ENCODE measurements around the gene SAMD8.

- no peak for TF ChIP-seq CTCF (IDR thresholded peaks at IDR 0.05; ENCODE audit: poor library complexity)
- no peak for TF ChIP-seq EZH2 (IDR thresholded peaks at IDR 0.05; ENCODE audit: borderline replicate concordance)
- no peak for TF ChIP-seq EZH2phosphoT487 (IDR thresholded peaks at IDR 0.05; ENCODE audit: low read depth, severe bottlenecking, unreplicated experiment)
These were observed 95.8 kb downstream of the SAMD8 start for GRCh38 chr10:75207079-75207856.
